Fibroblast of pulmonary artery (primary cell): ENCODE results near the gene FFAR1.

Experiments
- DNase-seq: peaks from one replicate; pipeline ENCODE4 v3.0.0-alpha.2; 2010; ENCODE audit warnings: low read depth
- H3K4me3 ChIP-seq: replicated peaks from 2 replicates; pipeline ENCODE4 v1.5.1; 2011; ENCODE audit warnings: low read depth, mild to moderate bottlenecking, control low read depth, low read length, moderate library complexity
- TF ChIP-seq, protein P1 (sequence below): IDR thresholded peaks from 2 replicates; pipeline ENCODE4 v1.5.1; 2011; ENCODE audit warnings: mild to moderate bottlenecking, control low read depth, low read length, inconsistent platforms; ENCODE audit errors: missing control alignments

The FFAR1 gene

DNA sequence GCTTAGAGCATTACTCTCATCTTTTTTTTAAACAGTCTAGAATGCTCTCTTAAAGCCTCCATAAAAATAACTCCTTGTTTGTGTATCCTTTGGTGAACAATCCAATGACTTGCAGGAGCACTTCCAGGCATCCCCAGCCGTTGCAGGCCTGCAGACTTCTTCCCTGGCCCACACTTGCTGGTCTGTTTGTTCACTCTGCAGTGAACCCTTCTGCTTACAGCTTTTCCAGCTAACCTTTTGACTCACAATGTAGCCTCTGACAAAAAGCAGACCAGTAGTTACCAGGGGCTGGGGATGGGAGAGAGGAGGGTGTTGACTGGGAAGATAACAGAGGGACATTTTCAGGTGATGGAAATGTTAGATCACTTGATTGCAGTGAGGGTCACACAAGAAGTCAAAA, 32.3 kb downstream of the FFAR1 start:
- no peak for DNase-seq
- H3K4me3 ChIP-seq = no peak overlapping the region
- TF ChIP-seq, protein P1, sequence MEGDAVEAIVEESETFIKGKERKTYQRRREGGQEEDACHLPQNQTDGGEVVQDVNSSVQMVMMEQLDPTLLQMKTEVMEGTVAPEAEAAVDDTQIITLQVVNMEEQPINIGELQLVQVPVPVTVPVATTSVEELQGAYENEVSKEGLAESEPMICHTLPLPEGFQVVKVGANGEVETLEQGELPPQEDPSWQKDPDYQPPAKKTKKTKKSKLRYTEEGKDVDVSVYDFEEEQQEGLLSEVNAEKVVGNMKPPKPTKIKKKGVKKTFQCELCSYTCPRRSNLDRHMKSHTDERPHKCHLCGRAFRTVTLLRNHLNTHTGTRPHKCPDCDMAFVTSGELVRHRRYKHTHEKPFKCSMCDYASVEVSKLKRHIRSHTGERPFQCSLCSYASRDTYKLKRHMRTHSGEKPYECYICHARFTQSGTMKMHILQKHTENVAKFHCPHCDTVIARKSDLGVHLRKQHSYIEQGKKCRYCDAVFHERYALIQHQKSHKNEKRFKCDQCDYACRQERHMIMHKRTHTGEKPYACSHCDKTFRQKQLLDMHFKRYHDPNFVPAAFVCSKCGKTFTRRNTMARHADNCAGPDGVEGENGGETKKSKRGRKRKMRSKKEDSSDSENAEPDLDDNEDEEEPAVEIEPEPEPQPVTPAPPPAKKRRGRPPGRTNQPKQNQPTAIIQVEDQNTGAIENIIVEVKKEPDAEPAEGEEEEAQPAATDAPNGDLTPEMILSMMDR = no peak

DNA sequence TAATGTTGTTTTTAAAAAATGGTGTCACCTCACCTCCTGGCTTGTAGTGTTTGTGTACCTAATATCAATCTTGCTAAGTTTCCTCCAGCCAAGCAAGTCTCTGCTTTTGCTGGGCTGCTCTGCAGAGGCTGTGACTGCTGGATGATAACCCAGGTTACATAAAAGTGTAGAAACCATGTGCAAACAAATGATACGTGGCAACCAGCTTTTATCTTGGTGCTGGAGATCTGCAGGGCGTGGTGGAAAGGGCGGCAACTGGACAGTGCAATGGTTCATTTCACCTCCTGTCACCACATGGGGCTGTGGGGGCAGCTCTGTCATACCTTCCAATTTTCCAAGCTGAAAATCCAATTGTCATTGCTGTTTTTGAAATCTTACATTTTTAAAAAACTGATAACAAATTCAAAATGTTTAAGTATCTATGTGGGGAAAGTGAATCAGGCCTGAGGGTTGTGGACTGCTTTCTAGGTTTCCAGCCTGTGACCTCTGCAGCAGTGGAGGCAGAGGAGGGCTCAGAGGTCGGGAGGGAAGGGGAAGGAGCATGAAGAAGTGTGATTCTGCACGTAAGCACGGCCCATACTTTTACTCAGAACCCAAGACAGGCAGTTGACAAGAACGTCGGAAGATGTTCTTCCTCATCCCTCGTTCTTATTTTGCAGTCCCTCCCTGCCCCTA, 32.9 kb downstream of the FFAR1 start:
- TF ChIP-seq, protein P1 = no peak
- no peak for DNase-seq
- no peak overlapping the region for H3K4me3 ChIP-seq

DNA sequence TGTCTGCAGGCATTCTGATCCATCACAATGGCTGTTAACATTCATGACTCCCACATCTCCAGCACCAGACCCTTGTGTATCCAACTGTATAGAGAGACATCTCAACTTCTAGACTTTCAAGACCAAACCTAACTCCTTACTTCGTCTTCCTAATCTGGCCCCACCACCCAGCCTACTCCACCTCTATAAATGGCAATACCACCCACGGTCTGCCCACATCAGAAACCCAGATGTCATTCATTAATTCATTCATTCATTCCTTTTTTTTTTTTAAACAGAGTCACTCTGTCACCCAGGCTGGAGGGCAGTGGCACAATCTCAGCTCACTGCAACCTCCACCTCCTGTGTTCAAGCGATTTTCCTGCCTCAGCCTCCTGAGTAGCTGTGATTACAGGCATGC, 33.6 kb downstream of the FFAR1 start:
- DNase-seq = no peak
- TF ChIP-seq, protein P1 = no peak
- no peak overlapping the region for H3K4me3 ChIP-seq

DNA sequence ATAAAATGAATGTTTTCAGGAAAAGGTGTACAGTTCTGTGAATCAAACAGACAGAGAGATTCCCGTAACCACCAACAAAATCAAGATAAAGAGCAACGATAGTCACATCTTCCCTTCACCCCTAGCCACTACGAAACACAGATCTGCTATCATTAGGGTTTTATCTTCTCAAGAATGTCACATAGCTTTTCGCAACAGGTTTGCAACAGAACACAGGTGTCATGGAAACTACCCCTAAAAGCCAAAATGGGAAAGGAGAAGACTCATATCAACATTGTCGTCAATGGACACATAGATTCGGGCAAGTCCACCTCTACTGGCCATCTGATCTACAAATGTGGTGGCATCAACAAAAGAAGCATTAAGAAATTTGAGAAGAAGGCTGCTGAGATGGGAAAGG, 34.2 kb downstream of the FFAR1 start:
- TF ChIP-seq, protein P1 = no peak
- H3K4me3 ChIP-seq = no peak overlapping the region
- DNase-seq = no peak

DNA sequence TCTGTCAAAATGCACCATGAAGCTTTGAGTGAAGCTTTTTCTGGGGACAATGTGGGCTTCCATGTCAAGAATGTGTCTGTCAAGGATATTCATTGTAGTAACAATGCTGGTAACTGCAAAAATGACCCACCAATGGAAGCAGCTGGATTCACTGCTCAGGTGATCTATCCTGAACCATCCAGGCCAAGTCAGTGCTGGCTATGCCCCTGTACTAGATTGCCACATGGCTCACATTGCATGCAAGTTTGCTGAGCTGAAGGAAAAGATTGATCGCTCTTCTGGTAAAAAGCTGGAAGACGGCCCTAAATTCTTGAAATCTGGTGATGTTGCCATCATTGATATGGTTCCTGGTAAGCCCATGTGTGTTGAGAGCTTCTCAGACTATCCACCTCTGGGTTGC, 35.8 kb downstream of the FFAR1 start:
- no peak overlapping the region for H3K4me3 ChIP-seq
- TF ChIP-seq, protein P1 = no peak
- DNase-seq = no peak

DNA sequence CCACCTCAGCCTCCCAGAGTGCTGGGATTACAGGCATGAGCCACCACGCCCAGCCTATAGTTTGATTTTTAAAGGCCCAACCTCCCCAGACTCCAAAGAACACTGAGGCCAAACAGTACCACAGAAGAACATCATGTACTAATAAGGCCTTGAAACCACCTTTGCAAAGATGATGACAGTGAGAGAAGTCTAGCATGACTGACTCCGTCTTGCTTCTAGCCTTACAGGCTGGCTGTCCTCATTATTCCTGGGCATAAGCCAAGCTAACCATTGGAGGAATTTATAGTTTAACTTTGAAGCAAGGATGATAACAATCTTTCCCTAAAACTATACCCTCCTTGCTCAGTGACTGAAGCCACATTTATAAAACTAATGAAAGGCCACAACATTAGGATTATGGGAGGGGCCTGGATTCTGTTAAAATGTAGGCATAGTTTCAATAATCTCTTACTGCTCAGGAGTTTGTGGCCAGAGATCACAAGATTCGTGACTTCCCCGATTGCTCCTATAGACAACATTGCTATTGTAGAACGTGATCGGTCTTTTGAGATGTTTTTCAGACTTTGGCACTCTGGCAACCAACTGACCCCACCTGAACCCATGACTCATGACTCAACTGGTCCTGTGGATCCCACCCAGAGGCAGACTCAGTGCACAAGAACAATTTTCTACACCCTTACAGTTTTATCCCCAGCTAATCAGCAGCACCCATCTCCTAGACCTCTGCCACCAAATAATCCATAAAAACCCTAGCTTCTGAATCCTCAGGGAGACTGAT, 40.8 kb downstream of the FFAR1 start:
- no peak for DNase-seq
- no peak overlapping the region for H3K4me3 ChIP-seq
- TF ChIP-seq, protein P1 = no peak
